Thyroid gland (tissue), 4 donors: Measurements from ENCODE around the gene FAR2.

Experiments
- CTCF ChIP-seq, 6 experiments: fragments of 200-600 bp in 3 of 6; fragments of 450-650 bp in 3 of 6; sonication (generic) in 3 of 6; IDR thresholded peaks; one replicate each; pipeline ENCODE4 v1.5.1; 2016 to 2019; ENCODE audit warnings: antibody characterized with exemption in 6 of 6, mild to moderate bottlenecking in 2 of 6, inconsistent platforms in 1 of 6, moderate library complexity in 1 of 6
- POLR2A ChIP-seq, 2 donors: fragments of 450-650 bp; IDR thresholded peaks; one replicate each; pipeline ENCODE4 v1.6.1; 2017; ENCODE audit warnings: antibody characterized with exemption in 2 of 2, mild to moderate bottlenecking in 2 of 2, moderate library complexity in 1 of 2

- no peak for TF ChIP-seq CTCF (IDR thresholded peaks at IDR 0.05)
- TF ChIP-seq POLR2A (IDR thresholded peaks at IDR 0.05) = no peak
These were observed 63.8 kb downstream of the FAR2 start for GRCh38 chr12:29212682-29213403.
